ENCODE measurements around the gene ZNF492. TPM values are rescaled to one million over a fixed set of nuclear protein-coding genes. Genes with fewer than 3 reads are reported as not detected.
"Not testable (repeated sequence)": the region's sequence is repeated elsewhere in the genome, so short reads cannot be mapped to it uniquely, and the experiment has no call there.

ZNF492 gene
- total RNA-seq, 1 donor from 2014 or later = not detected

DNA sequence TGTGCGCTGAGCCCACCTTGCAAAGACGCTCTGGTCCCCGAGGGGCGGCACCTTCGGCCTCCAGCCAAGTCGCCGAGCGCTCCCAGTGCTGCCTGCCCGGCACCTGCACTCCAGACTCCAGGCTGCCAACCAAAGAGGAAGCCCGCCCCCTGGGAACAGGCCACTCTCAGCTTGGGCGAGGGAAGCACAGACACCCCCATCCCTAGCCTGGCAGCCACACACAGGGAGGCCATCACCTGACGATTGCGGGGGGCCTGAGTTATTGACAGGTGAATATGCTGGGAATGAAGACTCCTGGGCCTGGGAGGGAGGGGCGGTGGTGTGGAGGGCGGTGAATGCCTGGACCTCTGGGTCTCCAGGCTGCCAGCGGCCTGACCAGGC, 10.3 kb upstream of the ZNF492 start:
- Mint-ChIP-seq H3K4me1 (ENCODE audit: low read depth) (no peaks in the 10 kb centered on the region), H3K27me3 (no peaks in the 10 kb centered on the region), H3K4me3 (ENCODE audit: low read depth) (no peak overlapping the region), H3K36me3 (ENCODE audit: insufficient read depth) (peaks cover 3% of the 10 kb centered on the region), H3K27ac (no peak overlapping the region), H3K9me3 (ENCODE audit: low read depth) (peaks cover 25% of the 10 kb centered on the region)
- no peak for TF ChIP-seq CTCF (IDR thresholded peaks at IDR 0.05; ENCODE audit: unreplicated experiment)
- DNase-seq (ENCODE audit: low spot score, unreplicated experiment) = no peak

DNA sequence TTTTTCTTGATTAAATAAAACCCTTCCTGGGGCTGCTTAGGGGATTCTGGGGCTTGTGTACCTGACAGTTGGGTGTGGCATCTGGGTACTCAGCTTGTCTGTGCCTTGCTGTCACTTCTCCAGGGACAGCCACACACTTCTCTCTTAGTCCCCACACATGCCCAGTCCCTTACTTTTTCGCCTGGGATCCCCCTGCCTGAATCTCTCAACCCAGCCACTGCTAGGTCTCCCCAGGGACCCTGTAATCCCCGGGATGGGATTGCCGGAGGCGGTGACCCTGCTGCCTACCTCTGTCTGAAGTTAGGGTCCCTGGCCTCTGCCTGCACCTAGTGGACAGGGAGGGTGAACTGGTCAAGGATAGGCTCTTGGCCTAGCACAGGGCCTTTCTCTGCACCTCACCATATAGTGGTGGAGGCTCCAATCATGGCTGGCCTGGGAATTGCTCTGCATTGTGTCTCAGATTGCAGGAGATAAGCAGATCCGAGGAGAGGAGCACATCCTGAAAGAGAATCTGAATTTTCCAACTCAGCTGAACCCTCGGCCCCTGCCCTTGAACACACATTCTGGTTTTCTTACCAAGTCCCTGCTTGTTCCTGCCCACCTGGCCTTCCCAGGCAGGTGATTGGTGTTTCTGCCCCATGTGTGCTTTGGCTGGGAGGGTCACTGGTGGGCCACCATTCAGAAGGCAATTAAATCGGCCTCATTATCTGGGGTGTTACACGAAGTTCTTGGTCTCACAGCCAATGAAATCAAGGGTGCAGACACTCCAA, 8.7 kb upstream of the ZNF492 start:
- H3K27ac Mint-ChIP-seq = no peak overlapping the region
- no peak overlapping the region for H3K4me3 Mint-ChIP-seq (ENCODE audit: low read depth)
- peaks cover 26% of the 10 kb centered on the region for H3K9me3 Mint-ChIP-seq (ENCODE audit: low read depth)
- no peaks in the 10 kb centered on the region for H3K4me1 Mint-ChIP-seq (ENCODE audit: low read depth)
- DNase-seq (ENCODE audit: low spot score, unreplicated experiment) = no peak
- no peak for TF ChIP-seq CTCF (IDR thresholded peaks at IDR 0.05; ENCODE audit: unreplicated experiment)
- no peaks in the 10 kb centered on the region for H3K27me3 Mint-ChIP-seq
- H3K36me3 Mint-ChIP-seq (ENCODE audit: insufficient read depth) = peaks cover 1% of the 10 kb centered on the region

DNA sequence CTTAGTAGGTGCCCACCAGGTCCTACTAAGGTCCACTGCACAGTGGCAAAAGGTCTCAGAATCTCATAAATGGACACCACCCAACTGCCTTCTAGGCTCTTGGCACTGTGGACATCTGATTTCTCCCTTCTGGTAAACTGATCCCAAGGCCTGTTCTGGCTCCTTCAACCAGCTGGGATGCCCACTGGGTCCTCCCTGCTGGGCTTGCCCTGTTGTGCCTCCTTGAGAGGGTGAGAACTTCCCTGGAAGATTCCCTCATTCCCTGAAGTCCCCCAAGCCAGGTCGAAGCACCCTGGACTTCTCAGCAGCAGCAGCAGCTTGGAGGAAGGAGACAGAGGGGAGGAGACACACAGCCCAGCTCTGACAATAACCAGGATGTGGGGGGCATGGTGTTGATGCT, 6.6 kb upstream of the ZNF492 start:
- Mint-ChIP-seq H3K36me3 (ENCODE audit: insufficient read depth) (peaks cover 1% of the 10 kb centered on the region), H3K27me3 (no peaks in the 10 kb centered on the region), H3K9me3 (ENCODE audit: low read depth) (peaks cover 25% of the 10 kb centered on the region), H3K4me3 (ENCODE audit: low read depth) (no peak overlapping the region), H3K4me1 (ENCODE audit: low read depth) (no peaks in the 10 kb centered on the region), H3K27ac (no peak overlapping the region)
- no peak for DNase-seq (ENCODE audit: low spot score, unreplicated experiment)
- no peak for TF ChIP-seq CTCF (IDR thresholded peaks at IDR 0.05; ENCODE audit: unreplicated experiment)

DNA sequence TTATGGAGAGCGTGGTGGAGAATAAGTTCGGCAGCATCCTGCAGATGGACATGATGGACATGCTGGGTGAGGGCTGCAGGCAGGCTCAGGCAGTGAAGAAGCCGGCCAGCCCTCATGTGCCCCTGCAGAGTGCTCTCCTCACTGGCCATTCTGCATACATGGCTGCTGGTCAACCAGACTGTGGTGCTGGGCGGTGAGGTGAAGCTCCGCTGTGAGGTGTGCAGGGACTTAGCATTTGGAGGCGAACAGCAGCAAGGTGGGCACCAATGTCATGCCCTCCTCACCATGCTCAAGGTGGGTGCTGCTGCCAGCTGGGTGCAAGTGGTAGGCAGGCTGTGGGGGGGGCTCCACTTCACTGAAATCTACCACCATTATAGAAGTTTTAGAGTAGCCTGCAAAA, 5.7 kb upstream of the ZNF492 start:
- DNase-seq (ENCODE audit: low spot score, unreplicated experiment) = no peak
- no peaks in the 10 kb centered on the region for H3K27me3 Mint-ChIP-seq
- no peak for TF ChIP-seq CTCF (IDR thresholded peaks at IDR 0.05; ENCODE audit: unreplicated experiment)
- H3K36me3 Mint-ChIP-seq (ENCODE audit: insufficient read depth) = peaks cover 1% of the 10 kb centered on the region
- H3K27ac Mint-ChIP-seq = no peak overlapping the region
- peaks cover 25% of the 10 kb centered on the region for H3K9me3 Mint-ChIP-seq (ENCODE audit: low read depth)
- H3K4me3 Mint-ChIP-seq (ENCODE audit: low read depth) = no peak overlapping the region
- H3K4me1 Mint-ChIP-seq (ENCODE audit: low read depth) = no peaks in the 10 kb centered on the region

DNA sequence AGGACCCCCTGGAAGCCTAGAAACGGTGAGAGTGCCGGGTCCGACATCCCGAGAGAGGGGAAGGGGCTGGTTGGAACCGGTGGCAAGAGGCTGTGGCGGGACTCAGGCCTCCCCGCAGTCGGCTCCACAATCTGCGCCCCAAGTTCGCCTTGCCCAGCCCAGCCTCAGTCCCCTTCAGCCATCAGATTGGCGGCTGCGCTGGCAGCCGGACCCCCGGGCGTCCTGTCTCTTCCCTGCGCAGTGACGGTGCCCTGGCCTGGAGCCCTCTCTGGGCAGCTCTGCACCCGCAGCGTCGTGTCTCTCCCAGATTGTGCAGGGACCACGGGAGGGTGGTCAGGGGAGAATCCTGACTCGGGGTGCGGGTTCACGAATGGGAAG, 315 bp downstream of the ZNF492 start:
- H3K27ac Mint-ChIP-seq = no peak overlapping the region
- peaks cover 1% of the 10 kb centered on the region for H3K36me3 Mint-ChIP-seq (ENCODE audit: insufficient read depth)
- no peak overlapping the region for H3K4me3 Mint-ChIP-seq (ENCODE audit: low read depth)
- TF ChIP-seq CTCF (IDR thresholded peaks at IDR 0.05; ENCODE audit: unreplicated experiment) = no peak
- peaks cover 6% of the 10 kb centered on the region for H3K9me3 Mint-ChIP-seq (ENCODE audit: low read depth)
- DNase-seq (ENCODE audit: low spot score, unreplicated experiment) = no peak
- H3K27me3 Mint-ChIP-seq = no peaks in the 10 kb centered on the region
- no peaks in the 10 kb centered on the region for H3K4me1 Mint-ChIP-seq (ENCODE audit: low read depth)

DNA sequence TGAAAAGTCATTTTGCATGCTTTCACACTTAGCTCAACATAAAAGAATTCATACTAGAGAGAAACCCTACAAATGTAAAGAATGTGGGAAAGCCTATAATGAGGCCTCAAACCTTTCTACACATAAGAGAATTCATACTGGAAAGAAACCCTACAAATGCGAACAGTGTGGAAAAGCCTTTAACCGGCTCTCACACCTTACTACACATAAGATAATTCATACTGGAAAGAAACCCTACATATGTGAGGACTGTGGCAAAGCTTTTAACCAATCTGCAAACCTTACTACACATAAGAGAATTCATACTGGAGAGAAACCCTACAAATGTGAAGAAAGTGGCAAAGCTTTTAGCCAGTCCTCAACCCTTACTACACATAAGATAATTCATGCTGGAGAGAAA, 51.4 kb downstream of the ZNF492 start:
- not testable (repeated sequence) for H3K36me3 Mint-ChIP-seq (ENCODE audit: insufficient read depth); H3K27me3 Mint-ChIP-seq; H3K27ac Mint-ChIP-seq; DNase-seq (ENCODE audit: low spot score, unreplicated experiment); H3K4me1 Mint-ChIP-seq (ENCODE audit: low read depth); H3K4me3 Mint-ChIP-seq (ENCODE audit: low read depth)
- peaks cover 30% of the 10 kb centered on the region for H3K9me3 Mint-ChIP-seq (ENCODE audit: low read depth)

DNA sequence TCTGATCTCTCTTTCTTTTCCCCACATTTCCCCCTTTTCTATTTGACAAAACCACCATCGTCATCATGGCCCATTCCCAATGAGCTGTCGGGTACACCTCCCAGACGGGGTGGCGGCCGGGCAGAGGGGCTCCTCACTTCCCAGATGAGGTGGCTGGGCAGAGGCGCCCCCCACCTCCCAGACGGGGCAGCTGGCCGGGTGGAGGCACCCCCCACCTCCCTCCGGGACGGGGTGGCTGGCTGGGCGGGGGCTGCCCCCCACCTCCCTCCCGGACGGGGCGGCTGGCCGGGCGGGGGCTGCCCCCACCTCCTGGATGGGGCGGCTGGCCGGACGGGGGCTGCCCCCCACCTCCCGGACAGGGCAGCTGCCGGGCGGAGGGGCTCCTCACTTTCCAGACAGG, 68.5 kb downstream of the ZNF492 start:
- not testable (repeated sequence) for H3K27me3 Mint-ChIP-seq; DNase-seq (ENCODE audit: low spot score, unreplicated experiment); H3K36me3 Mint-ChIP-seq (ENCODE audit: insufficient read depth); H3K4me3 Mint-ChIP-seq (ENCODE audit: low read depth); H3K4me1 Mint-ChIP-seq (ENCODE audit: low read depth); H3K27ac Mint-ChIP-seq
- H3K9me3 Mint-ChIP-seq (ENCODE audit: low read depth) = peaks cover 19% of the 10 kb centered on the region

DNA sequence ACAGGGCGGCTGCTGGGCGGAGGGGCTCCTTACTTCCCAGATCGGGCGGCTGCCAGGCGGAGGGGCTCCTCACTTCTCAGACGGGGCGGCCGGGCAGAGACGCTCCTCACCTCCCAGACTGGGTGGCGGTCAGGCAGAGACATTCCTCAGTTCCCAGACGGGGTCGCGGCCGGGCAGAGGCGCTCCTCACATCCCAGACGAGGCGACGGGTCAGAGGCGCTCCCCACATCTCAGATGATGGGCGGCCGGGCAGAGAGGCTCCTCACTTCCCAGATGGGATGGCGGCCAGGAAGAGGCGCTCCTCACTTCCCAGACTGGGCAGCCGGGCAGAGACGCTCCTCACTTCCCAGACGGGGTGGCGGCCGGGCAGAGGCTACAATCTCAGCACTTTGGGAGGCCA, 69.0 kb downstream of the ZNF492 start:
- H3K4me1 Mint-ChIP-seq (ENCODE audit: low read depth); DNase-seq (ENCODE audit: low spot score, unreplicated experiment); H3K27ac Mint-ChIP-seq; H3K4me3 Mint-ChIP-seq (ENCODE audit: low read depth); H3K36me3 Mint-ChIP-seq (ENCODE audit: insufficient read depth); H3K27me3 Mint-ChIP-seq: not testable (repeated sequence)
- peaks cover 18% of the 10 kb centered on the region for H3K9me3 Mint-ChIP-seq (ENCODE audit: low read depth)

Data from progenitor cell of endocrine pancreas (in vitro differentiated cells).